Endothelial cell of umbilical vein (primary cell): Measurements from ENCODE around the gene PDE4B. TPM values are rescaled to one million over a fixed set of nuclear protein-coding genes. Genes with fewer than 3 reads are reported as not detected.

Experiments
- BruUV-seq: library from RNA; stranded (reverse); fragments of 400-500 nt; replicated peaks from 2 replicates; lab custom pipeline; 2021; lab: Mats Ljungman, UMichigan
- CTCF ChIA-PET: fragments of 300-600, 350-600 bp; sonication (Branson Sonifier 250); formaldehyde crosslinking; loops from one replicate; lab custom pipeline; 2021; ENCODE audit warnings: antibody characterized with exemption, inconsistent platforms; lab: Charles Lee
- POLR2A ChIA-PET: fragments of 300-600, 350-600 bp; sonication (Branson Sonifier 250); formaldehyde crosslinking; loops from one replicate; lab custom pipeline; 2021; ENCODE audit warnings: antibody characterized with exemption, inconsistent platforms; lab: Charles Lee
- DNase-seq: peaks from one replicate; pipeline ENCODE4 v3.0.0-alpha.2; 2011; ENCODE audit warnings: low read depth, low spot score
- FAIRE-seq: peaks from 2 replicates; lab custom pipeline; 2011; peaks lifted over from hg19 to GRCh38; lab: Jason Lieb, UNC
- H2AFZ ChIP-seq: 2 replicates; pipeline ENCODE4 v1.6.0; 2012; ENCODE audit warnings: low read depth, low read length, control low read depth, inconsistent platforms
- H3K27ac ChIP-seq: 2 replicates; pipeline ENCODE4 v1.5.1; 2011; ENCODE audit warnings: low read depth, mild to moderate bottlenecking, control low read depth, low read length, moderate library complexity; ENCODE audit not compliant: insufficient read depth
- H3K27me3 ChIP-seq, 2 experiments: 2 replicates each; pipeline versions ENCODE4 v1.6.0 to v1.6.1; 2011; ENCODE audit warnings: low read length in 2 of 2, mixed read lengths in 1 of 2; ENCODE audit not compliant: control insufficient read depth in 2 of 2, insufficient read depth in 2 of 2
- H3K36me3 ChIP-seq, 2 experiments: 2 replicates in 1 of 2; 3 replicates in 1 of 2; pipeline ENCODE4 v1.5.1; 2011; ENCODE audit warnings: low read length in 2 of 2, mild to moderate bottlenecking in 1 of 2, moderate library complexity in 1 of 2; ENCODE audit not compliant: control insufficient read depth in 2 of 2, insufficient read depth in 2 of 2; ENCODE audit errors: extremely low read depth in 1 of 2
- H3K4me1 ChIP-seq: 3 replicates; pipeline ENCODE4 v1.5.1; 2011; ENCODE audit warnings: mild to moderate bottlenecking, low read length; ENCODE audit not compliant: control insufficient read depth, insufficient read depth; ENCODE audit errors: extremely low read depth
- H3K4me2 ChIP-seq: 2 replicates; pipeline ENCODE4 v1.6.1; 2011; ENCODE audit warnings: low read length, control low read depth, mixed read lengths; ENCODE audit not compliant: insufficient read depth
- H3K4me3 ChIP-seq, 3 experiments: fragments of 200-600 bp in 1 of 3; sonication (generic), shearing (Covaris generic) in 1 of 3; replicated peaks in 1 of 3; 2 replicates each; pipeline ENCODE4 v1.5.1; 2011 to 2016; ENCODE audit warnings: control low read depth in 3 of 3, low read length in 3 of 3, mild to moderate bottlenecking in 2 of 3, inconsistent platforms in 1 of 3, low read depth in 1 of 3, moderate library complexity in 1 of 3; ENCODE audit not compliant: insufficient read depth in 1 of 3
- H3K79me2 ChIP-seq: 2 replicates; pipeline ENCODE4 v1.6.0; 2012; ENCODE audit warnings: low read length, inconsistent platforms; ENCODE audit not compliant: control insufficient read depth, insufficient read depth
- H3K9ac ChIP-seq: replicated peaks from 2 replicates; pipeline ENCODE3; 2011; ENCODE audit warnings: low read length, control low read depth; ENCODE audit not compliant: insufficient read depth; ENCODE audit errors: extremely low read depth
- H3K9me1 ChIP-seq: replicated peaks from 3 replicates; pipeline ENCODE4 v1.6.0; 2011; ENCODE audit warnings: mild to moderate bottlenecking, low read length; ENCODE audit not compliant: control insufficient read depth, insufficient read depth; ENCODE audit errors: extremely low read depth
- H3K9me3 ChIP-seq: replicated peaks from 2 replicates; pipeline ENCODE4 v1.5.1; 2012; ENCODE audit warnings: low read length, inconsistent platforms; ENCODE audit not compliant: control insufficient read depth, insufficient read depth
- H4K20me1 ChIP-seq: replicated peaks from 2 replicates; pipeline ENCODE3; 2011; ENCODE audit warnings: mild to moderate bottlenecking, low read length; ENCODE audit not compliant: control insufficient read depth, insufficient read depth; ENCODE audit errors: extremely low read depth
- EZH2 ChIP-seq: IDR thresholded peaks from 2 replicates; pipeline ENCODE4 v1.6.1; 2012; ENCODE audit warnings: borderline replicate concordance, low read depth, mild to moderate bottlenecking, moderate library complexity, low read length, inconsistent platforms; ENCODE audit not compliant: severe bottlenecking
- FOS ChIP-seq: IDR thresholded peaks from 2 replicates; pipeline ENCODE4 v1.6.1; 2011; ENCODE audit warnings: mild to moderate bottlenecking, low read length, moderate library complexity, borderline replicate concordance; ENCODE audit not compliant: insufficient read depth
- GATA2 ChIP-seq: IDR thresholded peaks from 2 replicates; pipeline ENCODE4 v1.7.0; 2011; ENCODE audit warnings: low read depth, mild to moderate bottlenecking, moderate library complexity, mixed read lengths, low read length; ENCODE audit not compliant: insufficient read length, insufficient read depth
- JUN ChIP-seq: IDR thresholded peaks from 2 replicates; pipeline ENCODE4 v1.6.1; 2011; ENCODE audit warnings: borderline replicate concordance, low read depth; ENCODE audit not compliant: insufficient read length, insufficient read depth
- POLR2AphosphoS5 ChIP-seq: IDR thresholded peaks from 2 replicates; pipeline ENCODE4 v1.6.1; 2012; ENCODE audit warnings: low read depth, mild to moderate bottlenecking, control low read depth, low read length, moderate library complexity; ENCODE audit not compliant: insufficient read depth
- dilution Hi-C: fragments of 300-500 bp; cut with MboI; formaldehyde crosslinking; loops from one replicate; pipeline ENCODE4 v1.15.0; 2019; ENCODE audit warnings: low sequenced_read_pairs; ENCODE audit not compliant: extremely low pct_ligation_motif_present
- intact Hi-C: fragments of 100-400 bp; cut with micrococcal nuclease; formaldehyde crosslinking; loops from one replicate; pipeline ENCODE4 v1.10.0; 2022
- polyA plus RNA-seq, 4 experiments: library from polyadenylated mRNA; depleted of rRNA in 3 of 4; stranded (reverse) in 3 of 4; unstranded in 1 of 4; fragments of >200 nt; gene quantifications; 2 replicates each; pipeline versions ENCODE4 v1.2.1 to v1.2.3, GENCODE V29; 2011 to 2012; ENCODE audit warnings: missing spikeins in 1 of 4
- total RNA-seq: library from RNA; stranded (reverse); gene quantifications from 2 replicates; pipeline ENCODE4 v1.2.3, GENCODE V29; 2021
- TF ChIP-seq, protein P1 (sequence below), 2 donors: IDR thresholded peaks; 1 replicate in 1 of 2; 2 replicates in 1 of 2; pipeline ENCODE4 v1.5.1; 2011; ENCODE audit warnings: low read length in 2 of 2, mild to moderate bottlenecking in 2 of 2, moderate library complexity in 2 of 2, control low read depth in 1 of 2, inconsistent platforms in 1 of 2, low read depth in 1 of 2; ENCODE audit not compliant: insufficient read depth in 1 of 2; ENCODE audit errors: extremely low read depth in 1 of 2
- TF ChIP-seq, protein P2 (sequence below): IDR thresholded peaks from 2 replicates; pipeline ENCODE4 v1.6.1; 2011; ENCODE audit not compliant: insufficient read depth, insufficient read length

Gene PDE4B
- total and polyA plus RNA-seq, 2 donors (not counting 3 experiments of a cell fraction or from before 2014, with no cell fraction given) = 63.5 to 69.8 TPM

GRCh38 chr1:66315671-66316070 is 523.0 kb downstream of the PDE4B start:
- dilution Hi-C loops (no loop called here), intact Hi-C loops (no loop called here)
- FAIRE-seq = no peak
- no peak overlapping the region for H3K4me2 ChIP-seq
- no TSS peak for BruUV-seq
- H3K27me3 ChIP-seq = no peaks in the 10 kb centered on the region
- TF ChIP-seq, protein P1, sequence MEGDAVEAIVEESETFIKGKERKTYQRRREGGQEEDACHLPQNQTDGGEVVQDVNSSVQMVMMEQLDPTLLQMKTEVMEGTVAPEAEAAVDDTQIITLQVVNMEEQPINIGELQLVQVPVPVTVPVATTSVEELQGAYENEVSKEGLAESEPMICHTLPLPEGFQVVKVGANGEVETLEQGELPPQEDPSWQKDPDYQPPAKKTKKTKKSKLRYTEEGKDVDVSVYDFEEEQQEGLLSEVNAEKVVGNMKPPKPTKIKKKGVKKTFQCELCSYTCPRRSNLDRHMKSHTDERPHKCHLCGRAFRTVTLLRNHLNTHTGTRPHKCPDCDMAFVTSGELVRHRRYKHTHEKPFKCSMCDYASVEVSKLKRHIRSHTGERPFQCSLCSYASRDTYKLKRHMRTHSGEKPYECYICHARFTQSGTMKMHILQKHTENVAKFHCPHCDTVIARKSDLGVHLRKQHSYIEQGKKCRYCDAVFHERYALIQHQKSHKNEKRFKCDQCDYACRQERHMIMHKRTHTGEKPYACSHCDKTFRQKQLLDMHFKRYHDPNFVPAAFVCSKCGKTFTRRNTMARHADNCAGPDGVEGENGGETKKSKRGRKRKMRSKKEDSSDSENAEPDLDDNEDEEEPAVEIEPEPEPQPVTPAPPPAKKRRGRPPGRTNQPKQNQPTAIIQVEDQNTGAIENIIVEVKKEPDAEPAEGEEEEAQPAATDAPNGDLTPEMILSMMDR (IDR thresholded peaks at IDR 0.05; ENCODE audit: extremely low read depth in 1 of 2, insufficient read depth in 1 of 2, low read depth in 1 of 2, low read length in 2 of 2) = no peak
- TF ChIP-seq, protein P2, sequence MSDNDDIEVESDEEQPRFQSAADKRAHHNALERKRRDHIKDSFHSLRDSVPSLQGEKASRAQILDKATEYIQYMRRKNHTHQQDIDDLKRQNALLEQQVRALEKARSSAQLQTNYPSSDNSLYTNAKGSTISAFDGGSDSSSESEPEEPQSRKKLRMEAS = no peak
- TF ChIP-seq GATA2 (no peak), EZH2 (no peak), FOS (peak; percentile 42), JUN (peak; percentile 3), POLR2AphosphoS5 (no peak)
- no peaks in the 10 kb centered on the region for H3K9me1 ChIP-seq
- no peaks in the 10 kb centered on the region for H4K20me1 ChIP-seq
- CTCF ChIA-PET = interaction anchor here (1.2 kb wide), 1 partner anchor 16 kb away, joined by 3 read pairs; no protein-coding TSS in a partner anchor
- POLR2A ChIA-PET = no interaction called here
- H3K4me3 ChIP-seq = no peak overlapping the region
- no peaks in the 10 kb centered on the region for H3K4me1 ChIP-seq
- H3K36me3 ChIP-seq = no peaks in the 10 kb centered on the region
- peak; percentile 20 for DNase-seq
- H3K9me3 ChIP-seq = no peaks in the 10 kb centered on the region
- no peak overlapping the region for H3K27ac ChIP-seq
- no peaks in the 10 kb centered on the region for H3K79me2 ChIP-seq
- peak overlapping the region; percentile 33 for H2AFZ ChIP-seq
- no peak overlapping the region for H3K9ac ChIP-seq
